CD4-positive, alpha-beta T cell treated with Interferon alpha-2 for 1 hour (primary cell): ENCODE results near the gene CIITA.
"Not testable (repeated sequence)": the region's sequence is repeated elsewhere in the genome, so short reads cannot be mapped to it uniquely, and the experiment has no call there.

Source experiments
- DNase-seq, 2 donors: peaks; one replicate each; pipeline ENCODE4 v3.0.0-alpha.2; 2020 to 2022

The CIITA gene

GRCh38 chr16:10936272-10936984, 59.4 kb downstream of the CIITA start:
- no peak for DNase-seq

- no peak for DNase-seq
These were observed 60.3 kb downstream of the CIITA start for GRCh38 chr16:10937068-10937859.

- DNase-seq: peak in 1 of 2 donors; percentile 16
These were observed 61.3 kb downstream of the CIITA start for GRCh38 chr16:10938321-10938720.

- DNase-seq: no peak
These were observed 62.0 kb downstream of the CIITA start for GRCh38 chr16:10938796-10939648.

GRCh38 chr16:10939649-10940234, 62.7 kb downstream of the CIITA start:
- DNase-seq: no peak

- DNase-seq: no peak
These were observed 63.6 kb downstream of the CIITA start for GRCh38 chr16:10940501-10941079.

- DNase-seq: no peak
These were observed 64.3 kb downstream of the CIITA start for GRCh38 chr16:10941127-10941933.

- DNase-seq: not testable (repeated sequence)
These were observed 64.9 kb downstream of the CIITA start for GRCh38 chr16:10941935-10942351.

GRCh38 chr16:10942352-10943063, 65.5 kb downstream of the CIITA start, which contains the start of gene DEXI:
Gene DEXI (minus strand): TSS chr16:10942468. CDS start chr16:10942005, 463 bp downstream.
- peak; percentile 93 to 96 for DNase-seq

- DNase-seq: no peak
These were observed 66.0 kb downstream of the CIITA start for GRCh38 chr16:10943064-10943353.

- peak; percentile 95 to 97 for DNase-seq
These were observed 67.5 kb downstream of the CIITA start, which contains the start of gene CLEC16A for GRCh38 chr16:10944249-10945064. Gene CLEC16A (plus strand): TSS chr16:10944564. CDS start chr16:10944718, 154 bp downstream.

GRCh38 chr16:10945065-10945787, 68.2 kb downstream of the CIITA start:
- DNase-seq: no peak

GRCh38 chr16:10946308-10946707, 69.3 kb downstream of the CIITA start:
- DNase-seq: no peak

- DNase-seq: no peak
These were observed 70.3 kb downstream of the CIITA start for GRCh38 chr16:10947211-10947787.

- peak; percentile 58 to 74 for DNase-seq
These were observed 72.5 kb downstream of the CIITA start for GRCh38 chr16:10949424-10949970.

- DNase-seq: no peak
These were observed 73.4 kb downstream of the CIITA start for GRCh38 chr16:10950393-10950792.

- DNase-seq: no peak
These were observed 74.0 kb downstream of the CIITA start for GRCh38 chr16:10951026-10951425.

GRCh38 chr16:10954903-10955302, 77.9 kb downstream of the CIITA start:
- no peak for DNase-seq
